ENCODE data around the gene ADD3.
A peak's percentile ranks its signal among the peaks of the same experiment; 100 is the strongest.
"Not testable (repeated sequence)": the region's sequence is repeated elsewhere in the genome, so short reads cannot be mapped to it uniquely, and the experiment has no call there.

Gene ADD3

DNA sequence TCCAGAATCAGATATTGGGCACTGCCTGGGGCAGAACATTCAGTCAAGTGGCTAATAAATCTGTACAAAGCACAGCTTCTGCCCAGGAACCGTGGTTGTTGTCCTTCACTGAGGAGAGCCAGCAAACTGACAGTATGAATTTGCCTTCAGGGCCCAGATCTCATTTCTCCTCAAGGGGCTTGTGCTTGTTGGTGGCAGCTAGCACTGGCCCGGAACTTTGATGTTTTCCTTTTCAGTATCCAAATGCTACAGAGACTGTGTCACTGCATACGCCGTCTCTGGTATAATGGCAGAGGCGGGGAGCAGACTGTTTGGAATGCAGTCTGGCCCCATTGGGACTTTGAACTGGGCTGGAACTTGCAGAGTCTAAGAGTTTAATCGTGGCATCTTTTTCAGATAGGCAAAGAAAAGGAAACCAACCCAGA, 30.4 kb upstream of the ADD3 start:
- no peak for DNase-seq

- DNase-seq, result no peak
Measured at GRCh38 chr10:109978481-109978880, 29.3 kb upstream of the ADD3 start.

DNA sequence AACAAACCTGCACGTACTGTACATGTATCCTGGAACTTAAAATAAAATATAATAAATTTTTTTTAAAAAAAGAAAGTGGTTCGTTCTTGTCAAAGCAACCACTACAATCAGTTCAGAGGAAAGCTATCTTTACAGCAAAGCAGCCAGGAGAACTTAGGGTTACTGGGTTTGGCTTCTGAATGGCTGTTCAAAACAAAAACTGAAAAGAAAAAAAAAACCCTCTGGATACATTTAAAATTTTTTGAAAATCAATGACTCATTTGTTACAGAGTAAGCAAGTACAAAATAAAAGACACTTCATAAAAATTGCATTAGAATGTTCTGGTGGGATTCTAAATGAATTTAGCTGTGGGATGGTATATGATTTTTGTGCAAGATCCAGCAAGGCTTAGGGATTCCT, 28.6 kb upstream of the ADD3 start:
- no peak for DNase-seq

DNA sequence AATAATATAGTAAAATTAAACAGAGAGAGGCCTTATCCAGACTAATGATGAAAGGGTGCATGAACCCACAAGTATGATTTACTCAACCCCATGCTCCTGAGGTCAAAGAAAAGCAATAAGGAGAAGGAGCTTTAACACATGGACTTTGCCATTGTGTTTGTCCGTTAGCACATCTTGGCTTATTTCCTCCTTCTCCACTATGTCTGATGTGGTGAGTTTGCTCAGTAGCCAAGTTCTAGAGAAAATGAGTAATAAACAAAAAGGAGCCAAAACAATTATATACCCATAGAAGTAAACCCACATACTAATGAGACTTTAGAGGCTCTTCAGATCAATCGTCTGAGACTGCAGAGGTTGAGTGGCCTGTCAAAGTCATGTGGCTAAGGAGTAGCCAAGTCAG, 26.1 kb upstream of the ADD3 start:
- no peak for DNase-seq

- no peak for DNase-seq
Measured at GRCh38 chr10:109982123-109982522, 25.7 kb upstream of the ADD3 start.

GRCh38 chr10:109982812-109983211, 25.0 kb upstream of the ADD3 start:
- DNase-seq, result no peak

DNA sequence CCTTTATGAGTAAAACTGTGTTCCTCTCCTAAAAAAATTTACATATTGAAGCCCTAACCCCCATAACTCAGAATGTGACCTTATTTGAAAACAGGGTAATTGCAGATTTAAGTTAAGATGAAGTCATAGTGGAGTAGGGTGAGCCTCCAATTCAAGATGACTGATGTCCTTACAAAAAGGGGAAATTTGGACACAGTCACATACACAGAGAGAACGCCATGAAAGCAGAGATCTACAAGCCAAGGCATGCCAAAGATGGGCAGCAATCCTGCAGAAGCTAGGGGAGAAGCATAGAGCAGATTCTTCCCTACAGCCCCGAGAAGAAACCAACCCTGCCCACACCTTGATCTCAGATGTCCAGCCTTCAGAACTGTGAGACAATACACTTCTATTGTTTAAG, 23.8 kb upstream of the ADD3 start:
- no peak for DNase-seq

GRCh38 chr10:109985768-109986167, 22.0 kb upstream of the ADD3 start:
- DNase-seq, result not testable (repeated sequence)

DNA sequence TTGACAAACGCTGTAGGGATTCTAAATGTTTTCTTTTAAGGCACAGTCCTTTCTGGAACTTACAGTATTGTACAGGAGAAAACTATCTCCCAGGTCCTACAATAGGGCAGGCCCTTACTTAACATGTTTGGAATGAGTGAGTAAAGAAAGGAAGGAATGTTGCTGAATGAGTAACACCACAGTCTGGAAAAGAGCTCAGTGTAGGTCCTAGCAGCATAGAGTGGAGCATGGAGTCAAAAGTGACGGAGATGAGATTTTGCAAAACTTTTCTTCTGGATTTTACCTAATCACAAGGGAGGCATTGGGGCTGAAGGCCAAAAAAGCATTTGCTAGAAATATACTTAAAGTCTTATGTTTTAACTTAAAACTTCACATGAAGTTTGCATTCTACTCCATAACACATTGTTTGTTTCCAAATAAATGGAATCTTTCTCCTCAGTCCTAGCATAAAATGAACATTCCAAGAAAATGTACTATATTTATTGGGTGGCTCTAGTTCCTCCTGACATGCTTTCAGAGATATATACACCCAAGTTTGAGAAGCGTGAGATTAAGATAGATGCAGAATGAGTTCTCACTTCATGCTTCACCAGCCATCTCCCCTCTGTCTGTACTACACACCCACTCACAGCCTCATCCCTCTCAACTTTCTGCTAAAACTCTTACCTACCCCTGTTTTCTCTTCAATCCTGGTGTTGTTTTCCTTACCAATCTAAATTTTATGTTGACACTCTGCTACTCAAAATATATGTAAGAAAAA, 20.2 kb upstream of the ADD3 start:
- DNase-seq, result no peak

- DNase-seq, result no peak
Measured at GRCh38 chr10:109988212-109988596, 19.6 kb upstream of the ADD3 start.

GRCh38 chr10:109991266-109991855, 16.4 kb upstream of the ADD3 start:
- DNase-seq, result no peak

- DNase-seq, result no peak
Measured at GRCh38 chr10:109992485-109992884, 15.3 kb upstream of the ADD3 start.

- no peak for DNase-seq
Measured at GRCh38 chr10:109993551-109994330, 14.0 kb upstream of the ADD3 start.

- no peak for DNase-seq
Measured at GRCh38 chr10:109994711-109995577, 12.8 kb upstream of the ADD3 start.

DNA sequence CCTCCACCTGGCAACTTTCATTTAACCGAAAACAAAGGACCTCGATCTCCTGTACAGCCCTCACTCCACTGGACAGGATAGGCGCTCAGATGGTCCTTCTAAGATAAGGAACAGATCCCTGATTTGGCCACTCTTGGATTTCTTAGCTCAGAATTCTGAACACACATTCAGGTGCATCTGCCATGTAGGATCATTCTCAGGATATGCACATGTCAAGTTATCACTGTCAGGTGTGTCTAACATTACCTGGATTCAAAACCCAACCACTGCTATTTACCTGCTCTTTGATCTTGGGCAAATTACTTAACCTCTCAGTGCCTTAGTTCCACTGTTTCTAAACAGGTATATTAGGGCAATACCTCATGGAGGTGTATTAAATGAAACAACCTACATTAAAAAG, 12.2 kb upstream of the ADD3 start:
- no peak for DNase-seq

- no peak for DNase-seq
Measured at GRCh38 chr10:109996225-109996624, 11.6 kb upstream of the ADD3 start.

DNA sequence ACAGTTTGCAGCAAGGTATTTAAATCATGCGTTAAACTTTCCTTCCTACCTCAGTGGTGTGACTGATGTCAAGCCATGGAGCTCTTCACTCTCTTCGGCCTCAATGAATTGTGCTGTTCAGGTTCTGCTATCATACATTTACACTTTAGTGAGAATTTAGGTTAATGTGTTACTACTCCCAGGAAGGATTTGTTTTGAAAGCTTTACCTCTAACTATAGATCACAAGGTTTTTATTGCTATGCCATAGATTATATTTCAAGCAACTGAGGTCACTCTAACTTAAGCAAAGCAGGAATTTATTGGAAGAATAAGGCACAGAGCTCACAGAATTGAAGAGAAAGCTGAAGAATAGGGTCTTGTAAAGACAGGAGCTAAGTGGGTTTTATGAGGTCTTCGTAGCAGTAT, 11.0 kb upstream of the ADD3 start:
- DNase-seq, result no peak

DNA sequence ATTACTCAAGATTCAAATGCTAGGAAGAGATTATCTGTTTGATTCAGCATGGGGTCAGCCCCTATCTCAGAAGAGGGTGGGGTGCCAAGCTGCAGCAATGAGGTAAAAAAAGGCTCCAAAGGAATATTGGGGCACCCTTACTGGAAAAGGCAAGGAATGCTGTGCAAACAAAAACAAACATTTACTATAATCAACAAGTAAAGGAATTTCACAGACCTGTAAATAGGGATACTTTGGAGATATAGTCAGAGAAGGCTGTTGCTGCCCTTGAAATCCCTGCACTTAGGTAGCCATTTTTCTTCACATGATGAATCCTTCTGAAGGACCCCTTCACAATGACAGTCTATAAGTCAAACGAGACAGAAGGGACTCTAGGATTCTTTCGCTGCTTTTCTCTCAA, 10.6 kb upstream of the ADD3 start:
- DNase-seq, result no peak

- no peak for DNase-seq
Measured at GRCh38 chr10:109998513-109998912, 9.3 kb upstream of the ADD3 start.

DNA sequence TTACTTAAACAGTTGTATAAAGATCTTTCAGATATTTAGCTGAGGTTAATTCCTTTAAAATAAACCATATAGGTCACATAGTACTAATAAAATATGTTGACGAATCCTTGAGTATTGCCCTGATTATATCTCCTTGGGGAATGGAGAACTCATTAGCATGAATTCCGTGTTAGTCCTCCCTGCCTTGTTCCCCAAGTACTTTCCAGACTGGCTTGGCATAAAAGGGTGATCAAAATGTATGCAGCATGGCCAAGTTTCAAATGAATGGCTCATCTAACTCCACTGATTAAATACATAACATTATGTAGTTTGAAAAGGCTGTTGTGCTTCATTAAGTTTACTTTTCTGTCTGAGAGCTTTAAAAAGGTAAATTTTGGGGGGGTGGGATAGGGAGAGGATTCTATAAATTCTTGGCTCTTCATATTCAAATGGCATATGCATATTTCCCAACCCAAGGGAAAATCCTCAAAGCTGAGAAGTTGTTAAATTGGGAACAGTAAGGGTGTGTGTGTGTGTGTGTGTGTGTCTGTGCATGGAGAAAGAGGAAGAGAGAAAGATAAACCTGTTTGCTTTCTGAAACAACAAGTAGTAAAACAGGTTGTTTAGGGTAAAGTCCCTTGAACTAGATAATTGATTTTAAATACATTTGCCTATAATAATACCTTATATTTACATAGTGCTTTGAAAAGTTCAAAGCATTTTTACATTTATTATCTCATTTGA, 4.8 kb upstream of the ADD3 start:
- no peak for DNase-seq

DNA sequence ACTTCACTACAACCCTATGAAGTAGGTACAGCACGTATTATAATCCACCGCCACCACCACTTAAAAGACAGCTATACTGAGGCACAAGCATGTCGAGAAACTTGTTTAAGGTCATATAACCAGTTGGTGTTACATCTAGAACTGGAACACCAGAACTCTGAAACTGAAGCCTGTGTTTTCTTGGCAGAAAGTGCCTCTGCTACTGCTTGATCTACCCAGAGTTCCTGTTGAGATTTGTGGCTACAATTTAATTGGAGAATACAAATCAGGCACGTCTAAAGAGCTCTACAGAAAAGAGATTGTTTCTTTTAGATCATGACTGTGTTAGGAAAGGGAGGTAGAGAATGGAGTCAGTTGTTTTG, 4.3 kb upstream of the ADD3 start:
- DNase-seq, result no peak

DNA sequence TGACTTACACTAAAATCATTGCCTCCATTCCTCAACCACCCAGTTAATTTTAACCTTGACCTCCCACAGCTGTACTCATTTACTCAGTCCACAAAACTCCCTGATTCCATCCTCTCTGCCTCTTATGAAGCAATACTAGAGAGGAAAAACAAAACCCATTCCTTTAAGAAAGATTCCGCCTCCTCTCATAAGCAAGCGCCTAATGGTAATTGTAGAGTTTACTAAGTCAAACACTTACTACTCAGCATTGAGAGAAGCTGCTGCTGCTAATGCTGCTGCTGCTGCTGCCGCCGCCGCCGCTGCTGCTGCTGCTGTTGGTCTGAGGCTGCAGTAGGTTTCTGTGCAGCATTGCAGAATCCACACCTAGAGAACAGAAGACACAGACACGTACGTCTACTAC, 2.1 kb upstream of the ADD3 start:
- DNase-seq, result peak; percentile 8

Measured in DMS 273 treated with DMSO at 0.1 percent for 48 hours (cell line).